OCI-LY7 (cell line): Measurements from ENCODE around the gene STRBP. TPM values are rescaled to one million over a fixed set of nuclear protein-coding genes. Genes with fewer than 3 reads are reported as not detected.

Experiments
- BruUV-seq: library from RNA; stranded (reverse); fragments of 400-500 nt; replicated peaks from 2 replicates; lab custom pipeline; 2021; lab: Mats Ljungman, UMichigan
- CTCF ChIA-PET: fragments of 300-600 bp; sonication (Branson Sonifier 250); formaldehyde crosslinking; loops from one replicate; lab custom pipeline; 2022; ENCODE audit warnings: antibody characterized with exemption; ENCODE audit not compliant: unreplicated experiment; lab: Charles Lee
- POLR2A ChIA-PET: fragments of 300-600 bp; sonication (Branson Sonifier 250); formaldehyde crosslinking; loops from one replicate; lab custom pipeline; 2022; ENCODE audit warnings: antibody characterized with exemption; lab: Charles Lee
- DNase-seq: peaks from one replicate; pipeline ENCODE4 v3.0.0-alpha.2; 2015; ENCODE audit warnings: low spot score
- H2AFZ ChIP-seq: fragments of 200-600 bp; sonication (generic), shearing (Covaris generic); 2 replicates; pipeline ENCODE4 v1.6.1; 2014; ENCODE audit warnings: mild to moderate bottlenecking, antibody characterized with exemption, low read length, moderate library complexity
- H3K27ac ChIP-seq: fragments of 200-600 bp; sonication (generic); 2 replicates; pipeline ENCODE4 v1.5.1; 2014; ENCODE audit warnings: mixed run types, low read depth, mild to moderate bottlenecking, moderate library complexity, low read length, inconsistent platforms; ENCODE audit not compliant: poor library complexity, severe bottlenecking
- H3K36me3 ChIP-seq: fragments of 200-600 bp; sonication (generic); 2 replicates; pipeline ENCODE4 v1.6.1; 2014; ENCODE audit warnings: mild to moderate bottlenecking, antibody characterized with exemption, low read length, moderate library complexity, mixed read lengths; ENCODE audit not compliant: insufficient read depth
- H3K4me1 ChIP-seq: fragments of 200-600 bp; sonication (generic); 2 replicates; pipeline ENCODE4 v1.5.1; 2014; ENCODE audit warnings: mild to moderate bottlenecking, low read length; ENCODE audit not compliant: insufficient read depth, poor library complexity, severe bottlenecking
- H3K4me2 ChIP-seq: fragments of 200-600 bp; sonication (generic); 2 replicates; pipeline ENCODE4 v1.6.1; 2014; ENCODE audit warnings: mild to moderate bottlenecking, low read length
- H3K4me3 ChIP-seq: fragments of 200-600 bp; sonication (generic); 2 replicates; pipeline ENCODE4 v1.5.1; 2014; ENCODE audit warnings: mild to moderate bottlenecking, low read depth, low read length; ENCODE audit not compliant: poor library complexity, severe bottlenecking
- H3K79me2 ChIP-seq: fragments of 200-600 bp; sonication (generic); 2 replicates; pipeline ENCODE4 v1.6.1; 2016; ENCODE audit warnings: low read depth, mild to moderate bottlenecking, low read length, moderate library complexity, mixed read lengths; ENCODE audit not compliant: insufficient read depth
- H3K9me2 ChIP-seq: fragments of 200-600 bp; sonication (generic); 2 replicates; pipeline ENCODE4 v1.6.1; 2016; ENCODE audit warnings: mild to moderate bottlenecking, low read length, mixed read lengths; ENCODE audit not compliant: insufficient read depth
- H3K9me3 ChIP-seq: fragments of 200-600 bp; sonication (generic); 2 replicates; pipeline ENCODE4 v1.6.1; 2014; ENCODE audit warnings: mild to moderate bottlenecking, mixed run types, low read length, mixed read lengths
- H4K20me1 ChIP-seq: fragments of 200-600 bp; sonication (generic); 2 replicates; pipeline ENCODE4 v1.6.1; 2014; ENCODE audit warnings: mild to moderate bottlenecking, antibody characterized with exemption, low read length, moderate library complexity, mixed read lengths; ENCODE audit not compliant: insufficient read depth
- CTCF ChIP-seq: fragments of 200-600 bp; sonication (generic); conservative IDR thresholded peaks from 2 replicates; pipeline ENCODE4 v1.5.1; 2014; ENCODE audit warnings: mild to moderate bottlenecking, antibody characterized with exemption, low read length, moderate library complexity, mixed read lengths
- EZH2phosphoT487 ChIP-seq: fragments of 200-600 bp; sonication (generic); IDR thresholded peaks from 2 replicates; pipeline ENCODE4 v1.6.1; 2018; ENCODE audit warnings: low read depth, borderline replicate concordance, mild to moderate bottlenecking, mixed run types, antibody characterized with exemption, low read length, moderate library complexity, mixed read lengths
- intact Hi-C: fragments of 100-400 bp; cut with micrococcal nuclease; formaldehyde crosslinking; loops from one replicate; pipeline ENCODE4 v1.10.0; 2022; ENCODE audit not compliant: unreplicated experiment
- total RNA-seq, 2 experiments: library from RNA; depleted of rRNA in 1 of 2; stranded (reverse); fragments of >200 nt in 1 of 2; shearing (Covaris generic) in 1 of 2; gene quantifications; 2 replicates each; pipeline ENCODE4 v1.2.3, GENCODE V29; 2014 to 2022

Gene STRBP
- total RNA-seq, 2 experiments from 2014 or later: 82.8 to 179 TPM

DNA sequence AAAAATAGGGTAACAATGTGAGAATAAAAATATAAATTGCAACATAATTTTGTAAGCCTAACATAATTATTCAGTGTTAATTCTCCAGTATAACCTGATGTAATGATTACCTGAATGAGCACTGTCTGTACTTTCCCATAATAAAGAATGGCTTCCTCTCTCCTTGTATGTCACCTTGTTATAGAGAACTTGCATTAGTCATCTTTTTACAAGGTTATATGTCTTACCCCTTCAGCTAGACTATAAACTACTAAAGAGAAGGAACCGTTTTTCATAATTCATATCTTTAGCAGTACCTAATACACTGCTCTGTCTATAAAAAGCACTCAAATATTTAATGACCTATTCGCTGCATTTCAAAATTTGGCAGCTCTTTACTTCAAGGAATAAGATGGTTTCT is 19.8 kb downstream of the STRBP start:
- intact Hi-C loops: no loop called here
- BruUV-seq: no TSS peak
- ChIA-PET CTCF (interaction anchor here (0.7 kb wide), 1 partner anchor 14 kb away, joined by 3 read pairs; no protein-coding TSS in a partner anchor), POLR2A (interaction anchor here (0.6 to 0.8 kb wide), 2 partner anchors 7 to 13 kb away, joined by 4 read pairs; no protein-coding TSS in a partner anchor)
- Histone ChIP-seq H3K27ac (no peak overlapping the region), H3K9me2 (no peaks in the 10 kb centered on the region), H3K4me2 (no peak overlapping the region), H4K20me1 (peaks cover 5% of the 10 kb centered on the region; the same call in 1 of the 2 replicates), H2AFZ (no peak overlapping the region), H3K36me3 (peaks cover 4% of the 10 kb centered on the region), H3K9me3 (peaks cover 4% of the 10 kb centered on the region; the same call in 1 of the 2 replicates), H3K79me2 (peaks cover 97% of the 10 kb centered on the region), H3K4me1 (peaks cover 29% of the 10 kb centered on the region), H3K4me3 (no peak overlapping the region)
- TF ChIP-seq CTCF: no peak
- TF ChIP-seq EZH2phosphoT487: no peak
- DNase-seq: no peak

DNA sequence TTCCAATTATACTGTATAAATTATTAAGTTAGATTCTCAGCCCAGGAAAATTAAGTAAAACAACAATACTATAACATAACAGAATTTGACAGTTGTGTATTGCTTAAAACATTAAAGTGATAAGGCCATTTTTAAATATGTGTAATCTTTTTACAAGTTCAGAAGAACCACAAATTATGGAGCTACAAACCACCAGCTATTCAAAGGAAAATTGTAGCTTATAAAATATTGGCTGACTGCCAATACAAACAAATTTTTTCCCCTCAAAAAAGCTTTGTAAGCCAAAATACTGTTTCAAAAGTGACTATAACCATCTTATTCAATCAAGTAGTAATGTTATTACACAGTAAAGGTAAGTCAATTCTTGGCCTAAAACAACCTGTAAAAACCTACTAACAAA is 21.9 kb downstream of the STRBP start:
- peaks cover 23% of the 10 kb centered on the region for H3K4me1 ChIP-seq
- BruUV-seq: no TSS peak
- no peak overlapping the region for H3K27ac ChIP-seq
- no peak for DNase-seq
- ChIA-PET POLR2A (interaction anchor here (0.6 to 1.4 kb wide), 7 partner anchors 9 to 316 kb away, joined by 3 to 6 read pairs (median 3); no protein-coding TSS in a partner anchor), CTCF (no interaction called here)
- no peaks in the 10 kb centered on the region; the same call in 1 of the 2 replicates for H4K20me1 ChIP-seq
- H2AFZ ChIP-seq: no peak overlapping the region
- H3K9me2 ChIP-seq: no peaks in the 10 kb centered on the region
- peaks cover 10% of the 10 kb centered on the region; the same call in 1 of the 2 replicates for H3K9me3 ChIP-seq
- H3K36me3 ChIP-seq: peaks cover 9% of the 10 kb centered on the region; the same call in 1 of the 2 replicates
- no peak overlapping the region; the same call in 1 of the 2 replicates for H3K4me2 ChIP-seq
- TF ChIP-seq CTCF: no peak
- no peak for TF ChIP-seq EZH2phosphoT487
- H3K79me2 ChIP-seq: peaks cover 97% of the 10 kb centered on the region
- intact Hi-C loops: no loop called here
- H3K4me3 ChIP-seq: no peak overlapping the region

GRCh38 chr9:123239726-123240125 is 28.7 kb downstream of the STRBP start:
- TF ChIP-seq EZH2phosphoT487 (no peak), CTCF (no peak)
- H4K20me1 ChIP-seq: no peaks in the 10 kb centered on the region; the same call in 1 of the 2 replicates
- no peak overlapping the region for H2AFZ ChIP-seq
- no TSS peak for BruUV-seq
- H3K79me2 ChIP-seq: peaks cover 99% of the 10 kb centered on the region
- peak; percentile 22 for DNase-seq
- intact Hi-C loops: loop anchor here (5.0 kb wide), 1 partner anchor 83 kb away; no protein-coding TSS in a partner anchor
- peak overlapping the region; percentile 52 for H3K4me2 ChIP-seq
- no peaks in the 10 kb centered on the region for H3K9me2 ChIP-seq
- H3K27ac ChIP-seq: peak overlapping the region; percentile 30
- peaks cover 30% of the 10 kb centered on the region for H3K36me3 ChIP-seq
- peak overlapping the region; percentile 13 for H3K4me3 ChIP-seq
- ChIA-PET POLR2A (interaction anchor here (0.6 to 4.3 kb wide), 4 partner anchors 13 to 89 kb away, joined by 4 to 31 read pairs (median 26); no protein-coding TSS in a partner anchor), CTCF (interaction anchor here (1.6 kb wide), 1 partner anchor 29 kb away, joined by 4 read pairs; no protein-coding TSS in a partner anchor)
- H3K9me3 ChIP-seq: peaks cover 10% of the 10 kb centered on the region; the same call in 1 of the 2 replicates
- H3K4me1 ChIP-seq: peaks cover 70% of the 10 kb centered on the region
